ENCODE results near the gene SLC12A3.

SLC12A3 gene

GRCh38 chr16:56915336-56916119, 50.5 kb downstream of the SLC12A3 start:
- peak overlapping the region; percentile 81; the same call in 1 of the 2 replicates for H3K4me2 ChIP-seq (ENCODE audit: low read length)
- no peaks in the 10 kb centered on the region for H3K9me3 ChIP-seq (ENCODE audit: insufficient read depth, low read length)

GRCh38 chr16:56916571-56917403, 51.8 kb downstream of the SLC12A3 start:
- no peak overlapping the region for H2AFZ ChIP-seq (ENCODE audit: low read depth, low read length)
- peak overlapping the region; percentile 89 for H3K9ac ChIP-seq (ENCODE audit: low read length)
- no peaks in the 10 kb centered on the region for H3K36me3 ChIP-seq (replicated peaks; ENCODE audit: low read depth, low read length)
- TF ChIP-seq, protein P1, sequence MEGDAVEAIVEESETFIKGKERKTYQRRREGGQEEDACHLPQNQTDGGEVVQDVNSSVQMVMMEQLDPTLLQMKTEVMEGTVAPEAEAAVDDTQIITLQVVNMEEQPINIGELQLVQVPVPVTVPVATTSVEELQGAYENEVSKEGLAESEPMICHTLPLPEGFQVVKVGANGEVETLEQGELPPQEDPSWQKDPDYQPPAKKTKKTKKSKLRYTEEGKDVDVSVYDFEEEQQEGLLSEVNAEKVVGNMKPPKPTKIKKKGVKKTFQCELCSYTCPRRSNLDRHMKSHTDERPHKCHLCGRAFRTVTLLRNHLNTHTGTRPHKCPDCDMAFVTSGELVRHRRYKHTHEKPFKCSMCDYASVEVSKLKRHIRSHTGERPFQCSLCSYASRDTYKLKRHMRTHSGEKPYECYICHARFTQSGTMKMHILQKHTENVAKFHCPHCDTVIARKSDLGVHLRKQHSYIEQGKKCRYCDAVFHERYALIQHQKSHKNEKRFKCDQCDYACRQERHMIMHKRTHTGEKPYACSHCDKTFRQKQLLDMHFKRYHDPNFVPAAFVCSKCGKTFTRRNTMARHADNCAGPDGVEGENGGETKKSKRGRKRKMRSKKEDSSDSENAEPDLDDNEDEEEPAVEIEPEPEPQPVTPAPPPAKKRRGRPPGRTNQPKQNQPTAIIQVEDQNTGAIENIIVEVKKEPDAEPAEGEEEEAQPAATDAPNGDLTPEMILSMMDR (IDR thresholded peaks at IDR 0.05; ENCODE audit: low read depth, low read length), result no peak
- no peak for TF ChIP-seq EZH2phosphoT487 (IDR thresholded peaks at IDR 0.05; ENCODE audit: low read depth)
- H4K20me1 ChIP-seq (ENCODE audit: insufficient read depth, low read length), result no peaks in the 10 kb centered on the region
- no peaks in the 10 kb centered on the region for H3K27me3 ChIP-seq (ENCODE audit: low read depth, low read length)
- no peaks in the 10 kb centered on the region for H3K79me2 ChIP-seq (ENCODE audit: low read length)
- no peaks in the 10 kb centered on the region for H3K9me3 ChIP-seq (ENCODE audit: insufficient read depth, low read length)
- peaks cover 77% of the 10 kb centered on the region for H3K4me1 ChIP-seq (ENCODE audit: low read length)
- peak overlapping the region; percentile 53 for H3K4me3 ChIP-seq (ENCODE audit: low read length)
- H3K4me2 ChIP-seq (ENCODE audit: low read length), result peak overlapping the region; percentile 81
- peak overlapping the region; percentile 95 for H3K27ac ChIP-seq (ENCODE audit: low read length)

More at GRCh38 chr16:56915336-56916119, 50.5 kb downstream of the SLC12A3 start:
- Histone ChIP-seq H3K9ac (ENCODE audit: low read length) (peak overlapping the region; percentile 89; the same call in 1 of the 2 replicates), H3K79me2 (ENCODE audit: low read length) (no peaks in the 10 kb centered on the region), H3K36me3 (replicated peaks; ENCODE audit: low read depth, low read length) (no peaks in the 10 kb centered on the region), H2AFZ (ENCODE audit: low read depth, low read length) (no peak overlapping the region), H3K27me3 (ENCODE audit: low read depth, low read length) (no peaks in the 10 kb centered on the region), H3K27ac (ENCODE audit: low read length) (peak overlapping the region; percentile 95; the same call in 1 of the 2 replicates), H4K20me1 (ENCODE audit: insufficient read depth, low read length) (no peaks in the 10 kb centered on the region), H3K4me1 (ENCODE audit: low read length) (peaks cover 87% of the 10 kb centered on the region), H3K4me3 (ENCODE audit: low read length) (no peak overlapping the region)
- TF ChIP-seq, protein P1 (IDR thresholded peaks at IDR 0.05; ENCODE audit: low read depth, low read length), result no peak
- TF ChIP-seq EZH2phosphoT487 (IDR thresholded peaks at IDR 0.05; ENCODE audit: low read depth), result no peak

DNA sequence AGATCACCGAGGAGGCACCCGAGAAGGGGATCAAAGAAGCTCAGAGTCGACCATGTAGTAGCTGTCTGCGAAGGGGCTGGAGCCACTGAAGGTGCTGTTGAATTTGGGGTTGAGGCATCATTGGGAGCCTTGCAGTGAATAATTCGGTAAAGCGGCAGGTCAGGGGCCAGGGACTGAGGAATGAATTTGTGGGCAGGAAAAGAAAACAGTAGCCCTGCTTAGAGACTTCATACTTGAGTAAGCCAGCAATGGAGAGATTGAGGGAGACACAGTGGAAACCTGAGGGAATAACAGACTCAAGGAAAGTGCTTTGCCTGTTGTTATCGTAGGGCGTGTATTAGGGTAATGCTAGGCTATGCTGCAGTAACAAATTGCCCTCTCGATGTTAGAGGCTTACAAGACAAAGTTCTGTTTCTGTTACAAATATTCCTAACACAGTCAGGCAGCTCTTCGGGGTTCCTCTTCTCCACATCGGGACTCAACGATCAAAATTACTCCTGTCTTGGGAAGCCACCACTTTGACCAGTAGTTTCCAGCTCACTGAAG, 53.5 kb downstream of the SLC12A3 start:
- Histone ChIP-seq H3K27ac (ENCODE audit: low read length) (peak overlapping the region; percentile 95), H3K9me3 (ENCODE audit: insufficient read depth, low read length) (no peaks in the 10 kb centered on the region), H3K79me2 (ENCODE audit: low read length) (no peaks in the 10 kb centered on the region), H3K4me1 (ENCODE audit: low read length) (peaks cover 60% of the 10 kb centered on the region), H3K9ac (ENCODE audit: low read length) (peak overlapping the region; percentile 76; the same call in 1 of the 2 replicates), H3K4me2 (ENCODE audit: low read length) (peak overlapping the region; percentile 81), H4K20me1 (ENCODE audit: insufficient read depth, low read length) (no peaks in the 10 kb centered on the region), H2AFZ (ENCODE audit: low read depth, low read length) (peak overlapping the region; percentile 16; the same call in 1 of the 2 replicates), H3K36me3 (replicated peaks; ENCODE audit: low read depth, low read length) (no peaks in the 10 kb centered on the region), H3K4me3 (ENCODE audit: low read length) (no peak overlapping the region), H3K27me3 (ENCODE audit: low read depth, low read length) (no peaks in the 10 kb centered on the region)
- TF ChIP-seq, protein P1 (IDR thresholded peaks at IDR 0.05; ENCODE audit: low read depth, low read length), result no peak
- TF ChIP-seq EZH2phosphoT487 (IDR thresholded peaks at IDR 0.05; ENCODE audit: low read depth), result no peak
